Measurements from ENCODE around the gene HCN3.
A peak's percentile ranks its signal among the peaks of the same experiment; 100 is the strongest.
"Not testable (repeated sequence)": the region's sequence is repeated elsewhere in the genome, so short reads cannot be mapped to it uniquely, and the experiment has no call there.

Gene HCN3

GRCh38 chr1:155326631-155327037, 49.4 kb downstream of the HCN3 start:
- no peak overlapping the region for H2BK120ac ChIP-seq (ENCODE audit: low read depth, low read length)
- peaks cover 19% of the 10 kb centered on the region for H3K79me1 ChIP-seq (ENCODE audit: low read depth, low read length)
- no peak overlapping the region for H3K4ac ChIP-seq (ENCODE audit: low read length)
- no peak overlapping the region for H2BK12ac ChIP-seq (ENCODE audit: low read length)
- no peaks in the 10 kb centered on the region for H3K27me3 ChIP-seq (ENCODE audit: control insufficient read depth in 3 of 3, insufficient read depth in 3 of 3, low read depth in 1 of 3, low read length in 3 of 3)
- H3K9ac ChIP-seq (ENCODE audit: low read depth, low read length, poor library complexity) = no peak overlapping the region
- peak overlapping the region; percentile 39 for H2BK5ac ChIP-seq (ENCODE audit: low read length)
- H4K91ac ChIP-seq (ENCODE audit: low read depth, low read length, poor library complexity) = no peak overlapping the region
- H3K23ac ChIP-seq (ENCODE audit: low read depth, low read length, poor library complexity) = peak overlapping the region; percentile 43
- H2BK15ac ChIP-seq (ENCODE audit: low read length) = no peak overlapping the region
- H3K4me3 ChIP-seq (ENCODE audit: low read length in 2 of 2) = no peak overlapping the region
- peaks cover 16% of the 10 kb centered on the region in 2 donors for H3K4me1 ChIP-seq (ENCODE audit: control insufficient read depth in 2 of 2, insufficient read depth in 1 of 2, low read depth in 1 of 2, low read length in 2 of 2)
- peaks cover 29 to 60% of the 10 kb centered on the region in 2 donors for H3K36me3 ChIP-seq (replicated peaks in 1 of 2; ENCODE audit: control insufficient read depth in 2 of 2, insufficient read depth in 2 of 2, low read length in 2 of 2)
- H3K14ac ChIP-seq (ENCODE audit: low read length) = no peak overlapping the region
- no peak overlapping the region for H3K18ac ChIP-seq (ENCODE audit: low read length)
- H3K27ac ChIP-seq (replicated peaks; ENCODE audit: low read length) = no peak overlapping the region
- H4K8ac ChIP-seq (ENCODE audit: low read depth, low read length) = no peak overlapping the region
- no peaks in the 10 kb centered on the region for H3K9me3 ChIP-seq (replicated peaks in 1 of 2; ENCODE audit: control insufficient read depth in 2 of 2, insufficient read depth in 1 of 2, low read depth in 1 of 2, low read length in 2 of 2)
- H3K4me2 ChIP-seq (ENCODE audit: insufficient read depth, low read length, poor library complexity, severe bottlenecking) = no peak overlapping the region
- no peak for DNase-seq (ENCODE audit: low spot score)
- H2AFZ ChIP-seq (ENCODE audit: low read length) = no peak overlapping the region
- H2AK5ac ChIP-seq (ENCODE audit: low read depth, low read length) = no peak overlapping the region
- no CpG with 5 or more reads among the region's 7 CpGs for WGBS, 2 donors (ENCODE audit: extremely low coverage in 2 of 2, insufficient read length in 2 of 2, insufficient replicate concordance in 1 of 2)

- no peak overlapping the region for H2BK5ac ChIP-seq (ENCODE audit: low read length)
- no peak overlapping the region for H4K8ac ChIP-seq (ENCODE audit: low read depth, low read length)
- no peak overlapping the region for H3K27ac ChIP-seq (replicated peaks; ENCODE audit: low read length)
- peaks cover 29 to 61% of the 10 kb centered on the region in 2 donors for H3K36me3 ChIP-seq (replicated peaks in 1 of 2; ENCODE audit: control insufficient read depth in 2 of 2, insufficient read depth in 2 of 2, low read length in 2 of 2)
- DNase-seq (ENCODE audit: low spot score) = no peak
- H2BK15ac ChIP-seq (ENCODE audit: low read length) = no peak overlapping the region
- H3K4me3 ChIP-seq (ENCODE audit: low read length in 2 of 2) = no peak overlapping the region
- H3K18ac ChIP-seq (ENCODE audit: low read length) = no peak overlapping the region
- H3K4me2 ChIP-seq (ENCODE audit: insufficient read depth, low read length, poor library complexity, severe bottlenecking) = no peak overlapping the region
- no peak overlapping the region for H4K91ac ChIP-seq (ENCODE audit: low read depth, low read length, poor library complexity)
- H2AK5ac ChIP-seq (ENCODE audit: low read depth, low read length) = no peak overlapping the region
- H3K9me3 ChIP-seq (replicated peaks in 1 of 2; ENCODE audit: control insufficient read depth in 2 of 2, insufficient read depth in 1 of 2, low read depth in 1 of 2, low read length in 2 of 2) = no peaks in the 10 kb centered on the region
- H3K27me3 ChIP-seq (ENCODE audit: control insufficient read depth in 3 of 3, insufficient read depth in 3 of 3, low read depth in 1 of 3, low read length in 3 of 3) = no peaks in the 10 kb centered on the region
- H3K9ac ChIP-seq (ENCODE audit: low read depth, low read length, poor library complexity) = no peak overlapping the region
- H3K4me1 ChIP-seq (ENCODE audit: control insufficient read depth in 2 of 2, insufficient read depth in 1 of 2, low read depth in 1 of 2, low read length in 2 of 2) = peaks cover 7 to 9% of the 10 kb centered on the region in 2 donors
- H3K14ac ChIP-seq (ENCODE audit: low read length) = no peak overlapping the region
- no peak overlapping the region for H3K4ac ChIP-seq (ENCODE audit: low read length)
- peaks cover 19% of the 10 kb centered on the region for H3K79me1 ChIP-seq (ENCODE audit: low read depth, low read length)
- no peak overlapping the region for H2AFZ ChIP-seq (ENCODE audit: low read length)
- no CpG with 5 or more reads among the region's 4 CpGs for WGBS, 2 donors (ENCODE audit: extremely low coverage in 2 of 2, insufficient read length in 2 of 2, insufficient replicate concordance in 1 of 2)
- no peak overlapping the region for H2BK12ac ChIP-seq (ENCODE audit: low read length)
- no peak overlapping the region for H2BK120ac ChIP-seq (ENCODE audit: low read depth, low read length)
- H3K23ac ChIP-seq (ENCODE audit: low read depth, low read length, poor library complexity) = no peak overlapping the region
Observed at GRCh38 chr1:155327981-155328380, 50.7 kb downstream of the HCN3 start.

GRCh38 chr1:155328856-155329255, 51.6 kb downstream of the HCN3 start:
- not testable (repeated sequence) for DNase-seq (ENCODE audit: low spot score); H2BK15ac ChIP-seq (ENCODE audit: low read length)
- WGBS, 2 donors (ENCODE audit: extremely low coverage in 2 of 2, insufficient read length in 2 of 2, insufficient replicate concordance in 1 of 2) = no CpG with 5 or more reads among the region's 7 CpGs

GRCh38 chr1:155329980-155330598, 52.8 kb downstream of the HCN3 start:
- Histone ChIP-seq H3K4me3 (ENCODE audit: low read length in 2 of 2) (peak overlapping the region in 1 of 2 donors; percentile 44), H2BK12ac (ENCODE audit: low read length) (no peak overlapping the region), H2AK5ac (ENCODE audit: low read depth, low read length) (no peak overlapping the region), H3K79me1 (ENCODE audit: low read depth, low read length) (peaks cover 15% of the 10 kb centered on the region), H2BK5ac (ENCODE audit: low read length) (no peak overlapping the region), H3K4ac (ENCODE audit: low read length) (no peak overlapping the region), H3K18ac (ENCODE audit: low read length) (no peak overlapping the region), H3K23ac (ENCODE audit: low read depth, low read length, poor library complexity) (no peak overlapping the region), H3K9me3 (replicated peaks in 1 of 2; ENCODE audit: control insufficient read depth in 2 of 2, insufficient read depth in 1 of 2, low read depth in 1 of 2, low read length in 2 of 2) (no peaks in the 10 kb centered on the region), H3K4me1 (ENCODE audit: control insufficient read depth in 2 of 2, insufficient read depth in 1 of 2, low read depth in 1 of 2, low read length in 2 of 2) (peaks cover 7 to 9% of the 10 kb centered on the region in 2 donors), H3K27ac (replicated peaks; ENCODE audit: low read length) (no peak overlapping the region), H3K36me3 (replicated peaks in 1 of 2; ENCODE audit: control insufficient read depth in 2 of 2, insufficient read depth in 2 of 2, low read length in 2 of 2) (peaks cover 33 to 76% of the 10 kb centered on the region in 2 donors), H3K4me2 (ENCODE audit: insufficient read depth, low read length, poor library complexity, severe bottlenecking) (no peak overlapping the region), H3K27me3 (ENCODE audit: control insufficient read depth in 3 of 3, insufficient read depth in 3 of 3, low read depth in 1 of 3, low read length in 3 of 3) (no peaks in the 10 kb centered on the region), H2AFZ (ENCODE audit: low read length) (no peak overlapping the region), H3K9ac (ENCODE audit: low read depth, low read length, poor library complexity) (peak overlapping the region; percentile 24), H4K91ac (ENCODE audit: low read depth, low read length, poor library complexity) (no peak overlapping the region), H2BK15ac (ENCODE audit: low read length) (no peak overlapping the region), H3K14ac (ENCODE audit: low read length) (no peak overlapping the region), H4K8ac (ENCODE audit: low read depth, low read length) (no peak overlapping the region), H2BK120ac (ENCODE audit: low read depth, low read length) (no peak overlapping the region)
- no CpG with 5 or more reads among the region's 11 CpGs for WGBS, 2 donors (ENCODE audit: extremely low coverage in 2 of 2, insufficient read length in 2 of 2, insufficient replicate concordance in 1 of 2)
- DNase-seq (ENCODE audit: low spot score) = no peak

More at GRCh38 chr1:155328856-155329255, 51.6 kb downstream of the HCN3 start:
- not testable (repeated sequence) for H3K4me1 ChIP-seq (ENCODE audit: control insufficient read depth in 2 of 2, insufficient read depth in 1 of 2, low read depth in 1 of 2, low read length in 2 of 2); H3K4me2 ChIP-seq (ENCODE audit: insufficient read depth, low read length, poor library complexity, severe bottlenecking); H3K27me3 ChIP-seq (ENCODE audit: control insufficient read depth in 3 of 3, insufficient read depth in 3 of 3, low read depth in 1 of 3, low read length in 3 of 3); H2BK12ac ChIP-seq (ENCODE audit: low read length); H3K14ac ChIP-seq (ENCODE audit: low read length); H3K4ac ChIP-seq (ENCODE audit: low read length); H3K23ac ChIP-seq (ENCODE audit: low read depth, low read length, poor library complexity); H3K18ac ChIP-seq (ENCODE audit: low read length); H2BK5ac ChIP-seq (ENCODE audit: low read length); H3K9ac ChIP-seq (ENCODE audit: low read depth, low read length, poor library complexity); H2BK120ac ChIP-seq (ENCODE audit: low read depth, low read length); H3K4me3 ChIP-seq (ENCODE audit: low read length in 2 of 2); H4K91ac ChIP-seq (ENCODE audit: low read depth, low read length, poor library complexity); H3K27ac ChIP-seq (replicated peaks; ENCODE audit: low read length); H4K8ac ChIP-seq (ENCODE audit: low read depth, low read length); H2AFZ ChIP-seq (ENCODE audit: low read length); H2AK5ac ChIP-seq (ENCODE audit: low read depth, low read length); H3K9me3 ChIP-seq (replicated peaks in 1 of 2; ENCODE audit: control insufficient read depth in 2 of 2, insufficient read depth in 1 of 2, low read depth in 1 of 2, low read length in 2 of 2)
- H3K36me3 ChIP-seq (replicated peaks in 1 of 2; ENCODE audit: control insufficient read depth in 2 of 2, insufficient read depth in 2 of 2, low read length in 2 of 2) = peaks cover 29 to 66% of the 10 kb centered on the region in 2 donors
- H3K79me1 ChIP-seq (ENCODE audit: low read depth, low read length) = peaks cover 19% of the 10 kb centered on the region

Data from neuronal stem cell (in vitro differentiated cells).